SK-N-MC (cell line): Measurements from ENCODE around the gene LTBP1.
"Not testable (repeated sequence)": the region's sequence is repeated elsewhere in the genome, so short reads cannot be mapped to it uniquely, and the experiment has no call there.

ENCODE experiments used
- EZH2 ChIP-seq: fragments of 200-600 bp; sonication (generic); IDR thresholded peaks from one replicate; pipeline ENCODE4 v1.6.1; 2017; ENCODE audit warnings: antibody characterized with exemption
- FOXP2 ChIP-seq: optimal IDR thresholded peaks from 2 replicates; pipeline ENCODE3; 2011; ENCODE audit warnings: mild to moderate bottlenecking, moderate library complexity; ENCODE audit not compliant: insufficient read depth; ENCODE audit errors: extremely low read length, control extremely low read depth
- POLR2AphosphoS5 ChIP-seq: IDR thresholded peaks from 2 replicates; pipeline ENCODE4 v1.6.1; 2012; ENCODE audit warnings: mild to moderate bottlenecking, low read depth, low read length, borderline replicate concordance

DNA sequence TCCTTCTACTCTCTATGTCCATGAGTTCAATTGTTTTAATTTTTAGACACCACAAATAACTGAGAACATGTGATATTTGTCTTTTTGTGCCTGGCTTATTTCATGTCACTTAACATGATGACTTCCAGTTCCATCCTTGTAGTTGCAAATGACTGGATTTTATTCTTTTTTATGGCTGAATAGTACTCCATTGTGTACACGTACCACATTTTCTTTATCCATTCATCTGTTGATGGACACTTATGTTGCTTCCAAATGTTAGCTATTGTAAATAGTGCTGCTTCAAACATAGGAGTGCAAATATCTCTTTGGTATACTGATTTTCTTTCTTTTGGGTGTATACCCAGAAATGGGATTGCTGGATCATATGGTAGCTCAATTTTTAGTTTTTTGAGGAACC lies 27.0 kb downstream of the LTBP1 start:
- not testable (repeated sequence) for TF ChIP-seq EZH2, POLR2AphosphoS5, FOXP2
